NCI-H146 (cell line): ENCODE results near the gene UBE2L6.
"Not testable (repeated sequence)": the region's sequence is repeated elsewhere in the genome, so short reads cannot be mapped to it uniquely, and the experiment has no call there.

ENCODE experiments used
- DNase-seq: peaks from one replicate; lab custom pipeline; 2025; lab: John Stamatoyannopoulos, UW

UBE2L6 gene

DNA sequence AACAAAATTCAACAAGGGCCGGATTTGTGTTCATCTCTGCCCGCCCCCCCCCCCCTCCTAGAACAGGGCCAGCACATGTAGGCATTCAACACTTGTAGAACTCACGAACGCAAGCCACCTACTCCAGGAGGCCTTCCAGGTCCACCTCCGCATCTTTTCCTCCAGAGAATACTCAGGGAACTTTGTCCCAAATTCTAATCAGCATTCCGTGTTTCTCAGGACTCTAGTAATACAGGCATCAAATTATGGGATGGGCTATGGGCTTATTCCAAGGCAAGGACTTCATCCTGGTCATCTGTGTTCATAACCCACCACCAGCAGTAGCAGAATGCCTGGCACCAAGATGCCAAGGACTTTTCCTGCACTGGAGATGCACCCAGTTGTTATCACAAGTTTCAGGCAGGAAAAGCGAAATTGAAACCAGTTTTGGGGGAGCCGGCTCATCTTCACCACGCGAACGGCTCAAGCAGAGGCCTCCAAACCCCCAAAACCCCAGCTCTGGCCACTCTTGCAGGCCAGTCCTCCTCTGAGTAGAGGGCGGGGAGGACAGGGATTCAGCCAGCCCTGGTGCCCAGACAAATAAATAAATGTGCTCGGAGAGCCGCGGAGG lies 462 bp downstream of the UBE2L6 start:
- DNase-seq, result no peak

DNA sequence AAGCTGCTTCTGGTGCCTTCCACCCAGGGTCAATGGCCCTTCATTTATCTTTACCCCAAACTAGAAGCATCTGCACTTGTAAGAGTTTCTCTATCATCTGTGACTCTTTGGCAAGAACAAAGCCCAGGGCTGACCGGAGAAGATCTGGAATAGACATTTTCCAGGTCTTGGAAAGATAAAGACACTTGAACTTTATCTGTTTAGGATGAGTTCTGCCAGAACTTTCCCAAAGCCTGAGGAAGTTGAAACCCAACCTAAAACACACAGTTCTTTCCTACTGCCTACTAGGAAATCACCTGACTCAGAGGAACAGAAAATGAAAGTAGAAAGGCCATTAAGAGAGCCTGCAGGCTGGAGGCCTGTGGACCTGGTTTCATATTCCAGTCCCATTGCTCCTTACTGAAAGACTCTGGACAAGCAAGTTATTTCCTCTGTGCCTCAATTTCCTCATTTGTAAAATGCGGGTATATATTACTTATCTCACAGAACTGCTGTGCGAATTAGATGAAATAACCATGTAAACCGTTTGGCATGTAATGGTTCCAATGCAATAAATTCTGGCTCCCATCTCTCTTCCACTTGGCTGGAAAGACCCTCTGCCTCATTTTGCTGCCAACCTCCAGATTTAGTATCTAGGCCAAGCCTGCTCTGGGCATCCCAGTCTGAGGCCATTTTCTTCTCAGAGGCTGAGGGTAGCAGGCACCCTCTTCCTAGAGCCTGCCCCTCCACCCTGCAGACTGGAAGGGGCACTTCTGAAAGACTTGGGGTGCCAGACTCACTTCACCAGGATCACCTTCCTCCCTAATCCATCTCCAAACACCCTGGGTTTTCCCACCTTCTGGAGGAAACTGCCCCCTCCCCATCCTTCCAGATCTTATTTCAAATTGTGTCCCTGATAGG lies 1.2 kb downstream of the UBE2L6 start:
- DNase-seq, result no peak

DNA sequence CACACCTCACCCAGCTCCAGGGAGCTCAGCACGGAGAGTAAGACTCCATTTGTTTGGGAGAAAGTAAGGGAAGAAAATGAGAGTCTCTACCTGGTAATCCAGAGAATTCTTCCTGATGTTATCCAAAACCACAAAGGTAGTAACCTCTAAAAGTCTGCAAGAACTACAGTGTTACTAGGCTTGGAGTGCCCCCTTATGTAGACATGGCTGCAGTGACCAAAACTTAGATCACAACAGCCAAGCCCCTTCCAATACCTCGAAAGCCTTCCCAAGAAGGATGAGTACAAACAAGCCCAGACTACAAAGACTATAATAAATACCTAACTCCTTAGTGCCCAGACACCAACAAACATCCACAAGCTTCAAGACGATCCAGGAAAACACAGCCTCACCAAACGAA lies 4.9 kb downstream of the UBE2L6 start:
- no peak for DNase-seq

DNA sequence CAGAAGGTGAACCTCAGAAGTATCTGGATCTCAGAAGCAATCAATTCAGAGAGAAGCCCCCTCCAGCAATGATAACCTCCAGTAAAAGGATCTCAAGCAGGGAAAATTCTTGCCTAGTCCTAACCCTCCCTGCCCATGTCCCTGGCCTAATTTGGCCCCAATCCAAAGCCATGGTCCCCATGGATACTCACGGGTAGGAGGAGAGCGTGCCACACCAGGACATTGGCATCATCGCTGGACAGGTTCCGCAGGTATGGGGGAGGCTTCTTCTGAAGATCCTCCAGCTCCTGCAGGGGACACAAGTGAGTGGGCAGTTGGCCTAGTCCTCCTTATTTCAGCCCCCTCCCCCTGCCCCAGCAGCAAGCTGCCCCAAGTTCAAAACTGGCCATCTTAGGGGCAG lies 7.3 kb downstream of the UBE2L6 start:
- DNase-seq, result no peak

DNA sequence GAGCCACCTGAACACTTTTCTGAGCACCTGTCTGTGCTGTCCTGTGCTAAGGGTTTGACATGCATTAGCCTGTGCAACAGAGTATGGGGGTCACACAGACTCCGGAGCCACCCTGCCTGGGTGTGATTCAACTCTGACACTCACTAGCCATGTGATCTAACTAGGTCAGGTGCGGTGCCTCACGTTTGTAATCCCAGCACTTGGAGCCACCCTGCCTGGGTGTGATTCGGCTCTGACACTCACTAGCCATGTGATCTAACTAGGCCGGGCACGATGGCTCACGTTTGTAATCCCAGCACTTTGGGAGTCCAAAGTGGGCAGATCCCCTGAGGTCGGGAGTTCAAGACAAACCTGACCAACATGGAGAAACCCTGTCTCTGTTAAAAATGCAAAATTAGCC lies 11.4 kb downstream of the UBE2L6 start:
- no peak for DNase-seq

DNA sequence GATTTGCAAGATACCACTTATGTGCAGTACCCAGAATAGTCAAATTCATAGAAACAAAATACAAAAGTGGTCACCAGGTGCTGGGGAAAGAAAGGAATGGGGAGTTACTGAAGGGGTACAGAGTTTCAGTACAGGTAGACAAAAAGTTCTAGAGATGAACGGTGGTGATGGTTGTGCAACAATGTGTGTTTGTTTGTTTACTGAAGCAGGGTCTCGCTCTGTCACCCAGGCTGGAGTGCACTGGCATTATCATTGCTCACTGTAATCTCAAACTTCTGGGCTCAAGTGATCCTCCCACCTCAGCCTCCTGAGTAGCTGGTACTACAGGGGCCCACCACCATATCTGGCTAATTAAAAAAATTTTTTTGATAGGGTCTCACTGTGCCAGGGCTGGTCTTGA lies 12.1 kb downstream of the UBE2L6 start:
- no peak for DNase-seq

DNA sequence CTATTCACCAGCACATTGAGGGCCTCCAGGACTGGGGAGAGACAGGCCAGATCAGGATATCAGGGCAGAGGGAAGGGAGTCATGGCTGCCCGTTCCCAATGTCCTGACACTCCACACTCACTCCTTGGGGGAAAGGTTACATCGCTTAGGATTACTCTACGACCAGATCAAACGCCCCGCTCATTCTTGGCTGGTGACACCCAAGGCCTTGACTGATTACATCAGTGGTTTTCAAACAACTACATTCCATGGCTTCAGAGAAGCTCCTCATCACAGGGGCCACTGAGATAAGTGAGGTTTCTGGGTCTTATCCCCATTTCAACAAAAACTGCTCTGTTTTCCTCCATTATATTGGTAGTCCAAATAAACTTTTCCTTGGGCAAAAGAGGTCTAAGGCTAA lies 15.0 kb downstream of the UBE2L6 start:
- no peak for DNase-seq

DNA sequence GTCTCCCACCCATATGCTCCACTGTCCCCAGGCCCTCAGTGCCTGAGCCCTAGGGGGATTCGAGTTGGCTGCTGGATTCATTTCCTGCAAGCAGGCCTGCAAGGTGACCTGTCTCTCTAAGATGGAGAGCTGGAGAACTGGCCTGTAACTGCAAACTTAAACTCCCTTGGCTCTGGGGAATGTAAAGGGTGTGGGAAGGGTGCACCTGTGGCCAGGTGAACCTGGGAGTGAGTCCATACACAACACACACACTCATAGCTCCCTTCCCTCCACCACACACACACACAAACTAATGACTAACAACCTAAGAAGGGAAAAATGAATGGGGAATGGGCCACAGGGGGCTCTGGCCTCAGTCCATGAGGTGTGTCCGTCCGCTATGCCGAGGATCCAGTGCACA lies 15.5 kb downstream of the UBE2L6 start:
- DNase-seq, result no peak

DNA sequence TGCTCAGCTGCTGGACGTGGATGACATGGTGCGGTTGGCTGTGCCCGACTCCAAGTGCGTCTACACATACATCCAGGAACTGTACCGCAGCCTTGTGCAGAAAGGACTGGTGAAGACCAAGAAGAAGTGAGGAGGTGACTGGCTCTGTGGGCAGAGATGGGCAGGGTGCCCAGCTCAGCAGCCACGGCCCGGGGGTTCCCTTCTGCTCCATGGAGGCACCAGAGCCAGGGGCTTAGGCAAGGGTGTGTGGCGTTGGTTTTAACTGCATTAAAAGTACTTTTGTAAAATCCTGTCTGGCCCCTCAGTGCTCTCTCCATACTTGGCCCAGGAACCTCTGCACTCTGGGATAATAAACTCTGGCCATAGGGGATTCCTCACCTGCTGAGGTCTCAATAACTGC lies 17.5 kb downstream of the UBE2L6 start:
- DNase-seq, result no peak

DNA sequence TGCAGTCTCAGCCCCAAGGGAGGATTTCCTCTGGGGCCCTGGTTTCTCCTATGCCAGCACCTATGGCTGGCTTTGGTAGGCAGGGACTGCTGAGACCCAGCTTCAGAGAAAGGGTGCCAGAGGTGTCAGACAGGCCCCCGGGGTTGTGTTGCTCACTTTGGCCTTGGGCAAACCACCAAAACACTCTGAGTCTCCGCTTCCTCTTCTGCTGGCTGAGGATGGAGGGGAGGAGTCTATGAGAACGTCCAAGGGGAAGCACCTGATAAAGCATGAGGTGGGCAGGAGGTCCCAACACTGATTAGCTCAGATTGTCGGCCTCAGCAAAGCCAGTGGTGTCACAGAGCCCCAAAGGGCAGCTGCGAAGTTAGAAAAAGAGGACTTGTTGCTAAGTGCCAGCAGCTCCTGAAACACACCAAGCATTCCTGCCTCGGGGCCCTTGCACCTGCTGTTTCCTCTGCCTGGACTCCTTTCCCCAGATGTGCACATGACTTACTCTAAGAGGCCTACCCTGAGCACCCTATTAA lies 19.6 kb downstream of the UBE2L6 start:
- DNase-seq, result no peak

DNA sequence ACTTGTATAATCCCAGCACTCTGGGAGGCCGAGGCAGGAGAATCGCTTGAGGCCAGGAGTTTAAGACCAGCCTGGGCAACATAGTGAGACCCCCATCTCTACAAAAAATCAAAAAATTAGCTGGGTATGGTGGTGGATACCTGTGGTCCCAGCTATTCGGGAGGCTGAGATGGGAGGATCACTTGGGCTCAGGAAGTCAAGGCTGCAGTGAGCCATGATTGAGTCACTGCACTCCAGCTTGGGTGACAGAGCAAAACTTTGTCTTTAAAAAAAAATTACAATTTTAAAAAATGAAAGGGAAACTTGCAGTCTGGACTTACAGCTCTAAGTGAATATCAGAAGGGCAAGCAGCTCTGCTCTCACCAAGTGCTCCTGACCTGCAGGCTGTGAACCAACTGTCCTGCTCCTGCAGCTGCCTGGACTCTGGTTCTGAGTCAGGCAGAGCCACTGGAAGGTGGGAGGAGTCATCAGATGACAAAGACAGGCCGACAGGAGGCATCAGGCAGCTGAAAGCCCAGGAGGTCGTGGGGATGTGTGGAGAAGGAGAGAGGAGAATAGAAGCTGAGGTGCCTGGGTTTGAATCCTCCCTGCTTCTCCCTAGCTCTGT lies 20.5 kb downstream of the UBE2L6 start:
- DNase-seq, result peak; percentile 39

DNA sequence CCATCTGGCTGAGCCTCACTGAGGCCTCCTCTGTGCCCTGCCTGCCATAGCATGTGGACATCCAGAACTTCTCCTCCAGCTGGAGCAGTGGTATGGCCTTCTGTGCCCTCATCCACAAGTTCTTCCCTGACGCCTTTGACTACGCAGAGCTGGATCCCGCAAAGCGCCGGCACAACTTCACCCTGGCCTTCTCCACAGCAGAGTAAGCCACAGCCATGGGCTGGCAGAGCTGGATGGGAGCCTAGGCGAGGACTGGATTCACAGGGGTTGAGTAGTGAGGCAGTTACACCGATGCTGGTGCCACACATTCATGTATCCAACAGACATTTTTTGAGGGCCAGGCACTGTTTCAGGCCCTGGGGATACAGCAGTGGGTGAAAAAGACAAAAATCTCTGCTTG lies 21.0 kb downstream of the UBE2L6 start:
- no peak for DNase-seq

DNA sequence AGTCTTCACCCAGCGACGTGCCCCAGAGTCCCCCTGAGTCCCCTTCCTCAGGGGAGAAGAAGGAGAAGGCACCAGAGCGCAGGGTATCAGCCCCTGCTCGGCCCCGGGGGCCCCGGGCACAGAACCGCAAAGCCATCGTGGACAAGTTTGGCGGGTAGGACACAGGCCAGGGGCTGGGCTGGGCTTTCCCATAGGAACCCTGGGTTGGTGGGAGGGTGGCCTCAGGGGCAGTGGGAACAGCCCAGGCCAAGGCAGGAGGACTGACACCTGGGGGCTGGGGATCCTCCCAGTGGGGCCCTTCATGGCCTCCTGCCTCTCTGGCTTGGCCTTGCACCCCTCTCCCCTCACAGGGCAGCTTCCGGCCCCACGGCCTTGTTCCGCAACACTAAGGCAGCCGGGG lies 21.6 kb downstream of the UBE2L6 start:
- no peak for DNase-seq

DNA sequence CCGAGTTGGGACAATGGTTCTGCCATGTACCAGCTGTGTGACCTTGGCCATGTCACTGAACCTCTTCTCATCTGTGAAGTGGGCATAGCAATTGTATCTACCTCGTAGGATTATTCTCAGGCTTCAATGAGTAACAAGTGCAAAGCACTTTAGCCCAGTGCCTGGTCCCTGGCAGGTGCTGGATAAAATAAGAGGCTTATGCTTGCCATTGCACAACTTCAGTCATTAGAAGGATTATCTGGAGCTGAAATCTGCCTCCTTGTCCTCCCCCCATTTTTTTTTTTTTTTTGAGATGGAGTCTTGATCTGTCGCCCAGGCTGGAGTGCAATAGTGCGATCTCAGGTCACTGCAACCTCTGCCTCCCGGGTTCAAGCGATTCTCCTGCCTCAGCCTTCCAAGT lies 22.9 kb downstream of the UBE2L6 start:
- DNase-seq, result no peak

DNA sequence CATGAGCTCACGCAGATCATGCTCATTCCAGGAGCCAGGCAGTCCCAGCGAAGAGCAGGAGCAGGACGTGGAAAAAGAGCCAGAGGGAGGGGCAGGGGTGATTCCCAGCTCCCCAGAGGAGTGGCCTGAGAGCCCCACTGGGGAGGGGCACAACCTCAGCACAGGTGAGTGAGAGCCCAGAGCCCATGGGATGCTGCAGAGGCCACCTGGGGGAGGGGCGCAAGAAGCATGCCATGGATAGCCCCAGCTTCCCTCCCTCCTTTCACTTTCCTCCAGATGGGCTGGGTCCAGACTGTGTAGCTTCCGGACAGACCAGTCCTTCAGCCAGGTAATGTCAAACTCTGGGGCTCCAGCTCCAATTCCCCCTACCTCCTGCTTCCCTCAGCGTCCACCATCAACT lies 23.9 kb downstream of the UBE2L6 start:
- peak; percentile 2 for DNase-seq

DNA sequence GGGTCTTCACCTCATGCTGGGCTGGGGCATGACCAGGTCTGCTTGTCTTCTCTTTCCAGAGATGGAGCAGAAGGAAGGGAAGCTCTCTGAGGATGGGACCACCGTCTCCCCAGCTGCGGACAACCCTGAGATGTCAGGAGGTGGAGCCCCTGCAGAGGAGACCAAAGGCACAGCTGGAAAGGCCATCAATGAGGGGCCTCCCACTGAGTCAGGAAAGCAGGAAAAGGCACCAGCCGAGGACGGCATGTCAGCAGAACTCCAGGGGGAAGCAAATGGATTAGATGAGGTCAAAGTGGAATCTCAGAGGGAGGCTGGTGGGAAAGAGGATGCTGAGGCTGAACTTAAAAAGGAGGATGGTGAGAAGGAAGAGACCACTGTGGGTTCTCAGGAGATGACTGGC lies 24.9 kb downstream of the UBE2L6 start:
- DNase-seq, result peak; percentile 31

DNA sequence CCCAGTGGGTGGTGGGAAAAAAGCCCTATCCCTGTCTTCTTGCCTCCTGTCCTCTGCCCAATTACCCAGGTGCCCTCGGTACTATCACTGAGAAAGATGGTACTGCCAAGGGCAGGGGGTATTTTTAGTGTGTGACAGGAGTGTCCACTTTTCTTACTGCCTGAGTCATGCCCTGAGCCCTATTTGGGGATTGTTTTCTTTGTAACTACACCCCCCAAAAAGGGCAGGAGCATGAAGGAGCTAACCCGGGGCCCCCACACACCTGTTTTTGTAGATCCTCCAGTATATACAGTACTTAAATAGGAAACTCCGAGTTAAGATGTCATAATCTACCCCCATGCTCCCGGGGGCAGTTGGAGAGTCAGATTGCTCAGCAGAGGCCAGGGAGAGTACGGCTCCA lies 26.3 kb downstream of the UBE2L6 start:
- DNase-seq, result no peak

DNA sequence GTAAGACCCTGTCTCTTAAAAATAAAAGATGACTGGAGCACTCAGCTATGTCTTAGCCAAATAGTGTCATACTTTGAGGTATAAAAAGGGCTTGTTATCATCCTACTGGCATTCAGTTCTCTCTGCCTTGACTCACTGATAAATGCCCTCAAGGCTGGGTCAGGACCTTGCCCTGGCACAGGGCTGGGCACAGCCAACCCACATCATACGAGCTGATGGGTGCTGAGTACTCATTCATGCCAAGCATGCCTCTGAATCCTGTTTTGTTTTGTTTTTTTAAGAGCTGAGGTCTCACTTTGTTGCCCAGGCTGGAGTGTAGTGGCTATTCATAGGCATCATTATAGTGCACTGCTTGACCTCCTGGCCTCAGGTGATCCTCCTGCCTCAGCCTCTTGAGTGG lies 28.1 kb downstream of the UBE2L6 start:
- DNase-seq, result no peak

DNA sequence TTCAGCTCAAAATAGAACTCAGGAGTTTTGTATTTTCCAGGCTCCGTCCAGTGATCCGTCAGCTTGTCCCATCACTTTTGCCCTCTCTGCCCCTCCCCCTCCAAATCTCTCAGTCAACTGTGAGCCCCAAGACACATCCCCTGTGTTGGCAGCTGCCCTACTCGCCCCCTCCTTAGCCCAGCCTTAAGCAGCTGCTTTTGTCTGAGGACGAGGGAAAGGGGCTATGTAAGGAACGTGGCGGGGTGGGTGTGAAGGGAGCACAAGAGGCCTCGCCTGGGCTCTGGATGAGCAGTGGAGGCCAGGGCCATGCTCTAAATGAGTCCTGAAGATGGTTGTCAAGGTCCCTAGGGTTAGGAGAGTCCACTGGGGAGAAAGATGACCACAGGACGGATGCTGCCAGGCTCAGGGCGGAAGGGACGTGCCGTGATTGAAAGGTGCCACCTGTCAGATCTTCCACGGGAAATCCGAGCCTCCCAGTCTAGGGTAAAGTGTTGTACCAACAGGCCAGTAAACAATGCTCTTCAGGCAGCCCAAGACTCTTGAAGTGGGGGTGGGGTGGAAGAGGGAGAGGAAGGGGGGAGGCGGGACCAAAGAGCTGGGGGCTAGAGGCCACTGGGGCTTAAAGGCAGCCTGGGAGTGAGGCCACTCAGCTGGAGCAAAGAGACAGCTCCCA lies 30.4 kb downstream of the UBE2L6 start, which contains the start of gene SMTNL1:
Gene SMTNL1, plus strand, starts transcription at position 649 of the 673 bp plus-strand sequence. CDS start 5,048 bp downstream, outside the sequence.
- no peak for DNase-seq

DNA sequence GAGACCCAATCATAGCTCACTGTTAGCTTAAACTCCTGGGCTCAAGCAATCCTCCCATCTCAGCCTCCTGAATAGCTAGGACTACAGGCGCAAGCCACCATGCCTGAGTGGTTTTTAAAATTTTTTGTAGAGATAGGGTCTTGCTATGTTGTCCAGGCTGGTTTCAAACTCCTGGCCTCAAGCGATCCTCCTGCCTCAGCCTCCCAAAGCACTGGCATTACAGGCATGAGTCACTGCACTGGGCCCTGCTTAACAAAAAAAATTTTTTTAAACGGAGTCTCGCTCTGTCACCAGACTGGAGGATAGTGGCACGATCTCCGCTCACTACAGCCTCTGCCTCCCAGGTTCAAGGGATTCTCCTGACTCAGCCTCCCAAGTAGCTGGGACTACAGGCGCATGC lies 33.0 kb downstream of the UBE2L6 start:
- not testable (repeated sequence) for DNase-seq

DNA sequence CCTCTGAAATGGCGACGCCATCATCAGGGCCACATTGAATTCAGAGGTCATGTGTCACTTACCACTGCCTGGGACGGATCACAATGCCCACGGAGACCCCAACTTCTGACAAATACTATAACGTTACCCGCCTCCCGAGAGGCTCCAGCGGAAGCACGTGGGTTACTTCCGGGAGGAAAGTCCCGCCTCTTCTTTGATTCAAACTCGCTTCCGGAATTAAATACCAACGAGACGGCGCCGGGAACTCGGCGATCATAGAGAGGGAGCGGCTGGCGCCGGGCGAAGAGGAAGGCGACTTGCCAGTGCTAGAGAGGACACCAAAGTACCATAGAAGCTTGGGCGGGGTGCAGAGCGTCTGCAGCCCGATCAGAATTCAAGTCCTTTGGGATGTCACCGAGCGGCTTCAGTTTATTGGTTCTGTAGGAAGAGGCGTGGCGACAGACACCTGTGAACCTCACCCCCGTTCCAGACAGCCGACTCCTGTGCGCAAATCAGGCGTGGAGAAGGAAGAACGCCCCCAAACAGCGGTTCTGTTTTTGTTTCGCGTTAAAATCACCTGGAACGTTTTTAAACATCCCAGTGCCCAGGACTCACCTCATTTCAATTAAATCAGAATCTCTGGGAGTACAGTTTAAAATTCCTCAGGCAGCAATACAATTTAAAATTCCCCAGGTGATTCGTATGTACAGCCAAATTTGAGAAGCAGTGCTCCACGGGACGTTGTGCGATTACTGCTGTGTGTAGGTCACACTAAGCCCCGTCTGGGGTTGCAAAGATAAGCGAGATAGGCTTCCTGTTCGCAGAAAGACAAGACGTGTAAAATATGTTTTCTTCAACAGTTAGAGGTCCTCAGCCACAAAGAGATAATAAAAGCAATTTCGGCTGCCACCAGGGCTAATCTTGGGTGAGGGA lies 36.6 kb downstream of the UBE2L6 start, which contains the start of gene TIMM10:
Gene TIMM10, minus strand, starts transcription at position 159 of the 912 bp plus-strand sequence. CDS start 565 bp downstream, outside the sequence.
- peak; percentile 99 for DNase-seq
